NCI-H1417 treated with DMSO at 0.1 percent for 48 hours (cell line): ENCODE data around the gene UBE2H.
"Not testable (repeated sequence)": the region's sequence is repeated elsewhere in the genome, so short reads cannot be mapped to it uniquely, and the experiment has no call there.

ENCODE experiments used
- DNase-seq: peaks from one replicate; lab custom pipeline; 2025; lab: John Stamatoyannopoulos, UW

UBE2H gene

GRCh38 chr7:129952653-129953560 lies at the start of gene UBE2H:
UBE2H (minus strand) TSS chr7:129952960; CDS start chr7:129952555, 405 bp downstream.
- peak; percentile 73 for DNase-seq

GRCh38 chr7:129998446-129998845 lies 45.7 kb upstream of the UBE2H start:
- DNase-seq, result no peak

- DNase-seq, result no peak
These were observed 44.5 kb upstream of the UBE2H start for GRCh38 chr7:129997285-129997684.

- DNase-seq, result no peak
These were observed 40.5 kb upstream of the UBE2H start for GRCh38 chr7:129993275-129993674.

- DNase-seq, result no peak
These were observed 37.8 kb upstream of the UBE2H start for GRCh38 chr7:129990403-129991192.

- DNase-seq, result no peak
These were observed 36.7 kb upstream of the UBE2H start for GRCh38 chr7:129989466-129989865.

- DNase-seq, result no peak
These were observed 33.8 kb upstream of the UBE2H start for GRCh38 chr7:129986600-129986999.

- no peak for DNase-seq
These were observed 27.9 kb upstream of the UBE2H start for GRCh38 chr7:129980667-129981066.

GRCh38 chr7:129975309-129975708 lies 22.5 kb upstream of the UBE2H start:
- peak; percentile 23 for DNase-seq

GRCh38 chr7:129970816-129971215 lies 18.1 kb upstream of the UBE2H start:
- DNase-seq, result no peak

GRCh38 chr7:129969881-129970446 lies 17.2 kb upstream of the UBE2H start:
- DNase-seq, result no peak

GRCh38 chr7:129968592-129969383 lies 16.0 kb upstream of the UBE2H start:
- no peak for DNase-seq

- DNase-seq, result not testable (repeated sequence)
These were observed 7.4 kb upstream of the UBE2H start for GRCh38 chr7:129960204-129960475.

- DNase-seq, result no peak
These were observed 6.9 kb upstream of the UBE2H start for GRCh38 chr7:129959471-129960203.

GRCh38 chr7:129958643-129959470 lies 6.1 kb upstream of the UBE2H start:
- no peak for DNase-seq

- DNase-seq, result no peak
These were observed 3.3 kb upstream of the UBE2H start for GRCh38 chr7:129955993-129956543.

GRCh38 chr7:129952086-129952652 lies 591 bp downstream of the UBE2H start:
- DNase-seq, result no peak

- DNase-seq, result no peak
These were observed 1.3 kb downstream of the UBE2H start for GRCh38 chr7:129951226-129952085.

GRCh38 chr7:129950933-129951225 lies 1.9 kb downstream of the UBE2H start:
- DNase-seq, result no peak
